Measurements from ENCODE around the gene SH3BP4. TPM values are rescaled to one million over a fixed set of nuclear protein-coding genes. Genes with fewer than 3 reads are reported as not detected.
"Not testable (repeated sequence)": the region's sequence is repeated elsewhere in the genome, so short reads cannot be mapped to it uniquely, and the experiment has no call there.

SH3BP4 gene
- total and polyA plus RNA-seq, 10 of the 15 experiments (the other 5 are each of a cell fraction or from before 2014, with no cell fraction given): 0.03 to 0.36 TPM; not detected in 8

GRCh38 chr2:235056768-235057167 is 105.0 kb downstream of the SH3BP4 start:
- no peak for DNase-seq (ENCODE audit: low read depth, low spot score)
- no peak for FAIRE-seq
- H3K36me3 ChIP-seq (ENCODE audit: control insufficient read depth in 2 of 2, insufficient read depth in 2 of 2, low read length in 1 of 2): no peaks in the 10 kb centered on the region
- RAD21 ChIA-PET (ENCODE audit: unreplicated experiment): no interaction called here
- CTCF ChIA-PET: no interaction called here
- no peak overlapping the region for H3K4me3 ChIP-seq
- H2AFZ ChIP-seq (ENCODE audit: control insufficient read depth, low read depth, low read length): no peak overlapping the region
- no TSS peak for BruUV-seq (replicated peaks)
- H3K9ac ChIP-seq (ENCODE audit: control insufficient read depth, insufficient read depth, low read length): no peak overlapping the region
- in situ Hi-C loops (cut with MboI): no loop called here
- 35% methylated on average over 6 of the region's 6 CpGs for WGBS (ENCODE audit: insufficient coverage, insufficient replicate concordance, low lambda C conversion rate, missing lambda C conversion rate)
- no peaks in the 10 kb centered on the region for H3K4me1 ChIP-seq (ENCODE audit: control insufficient read depth, insufficient read depth, low read length)
- no peaks in the 10 kb centered on the region for H4K20me1 ChIP-seq (ENCODE audit: control insufficient read depth, insufficient read depth)
- intact Hi-C loops (cut with micrococcal nuclease; ENCODE audit: unreplicated experiment): no loop called here
- H3K9me3 ChIP-seq (replicated peaks; ENCODE audit: control insufficient read depth, insufficient read depth, low read length): no peaks in the 10 kb centered on the region
- TF ChIP-seq, protein P1, sequence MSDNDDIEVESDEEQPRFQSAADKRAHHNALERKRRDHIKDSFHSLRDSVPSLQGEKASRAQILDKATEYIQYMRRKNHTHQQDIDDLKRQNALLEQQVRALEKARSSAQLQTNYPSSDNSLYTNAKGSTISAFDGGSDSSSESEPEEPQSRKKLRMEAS (IDR thresholded peaks at IDR 0.05; ENCODE audit: low read depth, low read length): no peak
- TF ChIP-seq, protein P2, sequence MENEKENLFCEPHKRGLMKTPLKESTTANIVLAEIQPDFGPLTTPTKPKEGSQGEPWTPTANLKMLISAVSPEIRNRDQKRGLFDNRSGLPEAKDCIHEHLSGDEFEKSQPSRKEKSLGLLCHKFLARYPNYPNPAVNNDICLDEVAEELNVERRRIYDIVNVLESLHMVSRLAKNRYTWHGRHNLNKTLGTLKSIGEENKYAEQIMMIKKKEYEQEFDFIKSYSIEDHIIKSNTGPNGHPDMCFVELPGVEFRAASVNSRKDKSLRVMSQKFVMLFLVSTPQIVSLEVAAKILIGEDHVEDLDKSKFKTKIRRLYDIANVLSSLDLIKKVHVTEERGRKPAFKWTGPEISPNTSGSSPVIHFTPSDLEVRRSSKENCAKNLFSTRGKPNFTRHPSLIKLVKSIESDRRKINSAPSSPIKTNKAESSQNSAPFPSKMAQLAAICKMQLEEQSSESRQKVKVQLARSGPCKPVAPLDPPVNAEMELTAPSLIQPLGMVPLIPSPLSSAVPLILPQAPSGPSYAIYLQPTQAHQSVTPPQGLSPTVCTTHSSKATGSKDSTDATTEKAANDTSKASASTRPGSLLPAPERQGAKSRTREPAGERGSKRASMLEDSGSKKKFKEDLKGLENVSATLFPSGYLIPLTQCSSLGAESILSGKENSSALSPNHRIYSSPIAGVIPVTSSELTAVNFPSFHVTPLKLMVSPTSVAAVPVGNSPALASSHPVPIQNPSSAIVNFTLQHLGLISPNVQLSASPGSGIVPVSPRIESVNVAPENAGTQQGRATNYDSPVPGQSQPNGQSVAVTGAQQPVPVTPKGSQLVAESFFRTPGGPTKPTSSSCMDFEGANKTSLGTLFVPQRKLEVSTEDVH (IDR thresholded peaks at IDR 0.05; ENCODE audit: low read depth, partially characterized antibody): no peak
- TF ChIP-seq CBX3 (IDR thresholded peaks at IDR 0.05; ENCODE audit: borderline replicate concordance, low read depth) (no peak), FOS (IDR thresholded peaks at IDR 0.05; ENCODE audit: borderline replicate concordance, extremely low read depth, insufficient read length) (no peak), RB1 (IDR thresholded peaks at IDR 0.05; ENCODE audit: borderline replicate concordance) (no peak), IKZF2 (IDR thresholded peaks at IDR 0.05) (no peak), MYB (IDR thresholded peaks at IDR 0.05; ENCODE audit: borderline replicate concordance, low read depth, low read length) (no peak), STAT3 (IDR thresholded peaks at IDR 0.05; ENCODE audit: low read depth, low read length) (no peak), ATF7 (IDR thresholded peaks at IDR 0.05; ENCODE audit: low read depth) (no peak), YY1 (IDR thresholded peaks at IDR 0.05; ENCODE audit: low read depth, low read length) (no peak), POU2F2 (IDR thresholded peaks at IDR 0.05; ENCODE audit: borderline replicate concordance, low read depth, low read length) (no peak), EP300 (IDR thresholded peaks at IDR 0.05; ENCODE audit: borderline replicate concordance in 1 of 2, control insufficient read depth in 1 of 2, low read depth in 2 of 2, low read length in 2 of 2) (no peak)
- POLR2A ChIA-PET: no interaction called here
- SMC1A ChIA-PET (ENCODE audit: uncharacterized antibody, unreplicated experiment): interaction anchor here (0.6 kb wide), 1 partner anchor 154 kb away, joined by 3 read pairs; no protein-coding TSS in a partner anchor
- H3K27me3 ChIP-seq (replicated peaks in 1 of 2; ENCODE audit: control insufficient read depth in 2 of 2, insufficient read depth in 2 of 2, low read length in 1 of 2): no peaks in the 10 kb centered on the region
- H3K4me2 ChIP-seq (ENCODE audit: control insufficient read depth, insufficient read depth): no peak overlapping the region
- ATAC-seq: no peak
- H3K27ac ChIP-seq (ENCODE audit: control insufficient read depth, insufficient read depth): no peak overlapping the region
- no peaks in the 10 kb centered on the region for H3K79me2 ChIP-seq (ENCODE audit: control insufficient read depth, insufficient read depth, low read length)

GRCh38 chr2:235057616-235058015 is 105.8 kb downstream of the SH3BP4 start:
- RAD21 ChIA-PET (ENCODE audit: unreplicated experiment); POLR2A ChIA-PET; H3K36me3 ChIP-seq (ENCODE audit: control insufficient read depth in 2 of 2, insufficient read depth in 2 of 2, low read length in 1 of 2); ATAC-seq; H3K9me3 ChIP-seq (replicated peaks; ENCODE audit: control insufficient read depth, insufficient read depth, low read length); H3K79me2 ChIP-seq (ENCODE audit: control insufficient read depth, insufficient read depth, low read length); H3K27me3 ChIP-seq (replicated peaks in 1 of 2; ENCODE audit: control insufficient read depth in 2 of 2, insufficient read depth in 2 of 2, low read length in 1 of 2); H3K4me1 ChIP-seq (ENCODE audit: control insufficient read depth, insufficient read depth, low read length); H3K9ac ChIP-seq (ENCODE audit: control insufficient read depth, insufficient read depth, low read length); intact Hi-C loops (cut with micrococcal nuclease; ENCODE audit: unreplicated experiment); H3K4me3 ChIP-seq; H3K27ac ChIP-seq (ENCODE audit: control insufficient read depth, insufficient read depth); in situ Hi-C loops (cut with MboI); DNase-seq (ENCODE audit: low read depth, low spot score); H3K4me2 ChIP-seq (ENCODE audit: control insufficient read depth, insufficient read depth); CTCF ChIA-PET; H2AFZ ChIP-seq (ENCODE audit: control insufficient read depth, low read depth, low read length); H4K20me1 ChIP-seq (ENCODE audit: control insufficient read depth, insufficient read depth); FAIRE-seq; SMC1A ChIA-PET (ENCODE audit: uncharacterized antibody, unreplicated experiment); BruUV-seq (replicated peaks): not testable (repeated sequence)
- WGBS (ENCODE audit: insufficient coverage, insufficient replicate concordance, low lambda C conversion rate, missing lambda C conversion rate): 50% methylated on average over 2 of the region's 3 CpGs

Measured in GM12878 (cell line).